Adipocyte (in vitro differentiated cells): ENCODE results near the gene GPR137.
A peak's percentile ranks its signal among the peaks of the same experiment; 100 is the strongest.
"Not testable (repeated sequence)": the region's sequence is repeated elsewhere in the genome, so short reads cannot be mapped to it uniquely, and the experiment has no call there.

ENCODE experiments used
- DNase-seq: peaks from one replicate; pipeline ENCODE4 v3.0.0-alpha.2; 2015; ENCODE audit warnings: low read depth
- H3K27me3 ChIP-seq: replicated peaks from 2 replicates; pipeline ENCODE4 v1.7.0; 2013; ENCODE audit warnings: mild to moderate bottlenecking, low read length, moderate library complexity; ENCODE audit not compliant: control insufficient read depth, insufficient read depth
- H3K36me3 ChIP-seq: 2 replicates; pipeline ENCODE4 v1.7.0; 2013; ENCODE audit warnings: low read length, mild to moderate bottlenecking, moderate library complexity; ENCODE audit not compliant: control insufficient read depth, insufficient read depth, severe bottlenecking
- H3K4me1 ChIP-seq: 2 replicates; pipeline ENCODE4 v1.7.0; 2013; ENCODE audit warnings: mild to moderate bottlenecking, low read length, moderate library complexity; ENCODE audit not compliant: control insufficient read depth, insufficient read depth
- H3K4me3 ChIP-seq: 2 replicates; pipeline ENCODE4 v1.7.0; 2013; ENCODE audit warnings: mild to moderate bottlenecking, low read length, moderate library complexity
- H3K9ac ChIP-seq: 2 replicates; pipeline ENCODE4 v1.7.0; 2013; ENCODE audit warnings: mild to moderate bottlenecking, low read length, moderate library complexity
- H3K9me3 ChIP-seq: 2 replicates; pipeline ENCODE4 v1.7.0; 2013; ENCODE audit warnings: mild to moderate bottlenecking, low read length, moderate library complexity; ENCODE audit not compliant: control insufficient read depth

The GPR137 gene

GRCh38 chr11:64303109-64304031, 17.7 kb downstream of the GPR137 start:
- H3K4me1 ChIP-seq: peaks cover 29% of the 10 kb centered on the region
- H3K4me3 ChIP-seq: no peak overlapping the region

GRCh38 chr11:64304032-64304315, 18.3 kb downstream of the GPR137 start:
- Histone ChIP-seq H3K4me3 (peak overlapping the region; percentile 86), H3K36me3 (no peaks in the 10 kb centered on the region), H3K9me3 (no peaks in the 10 kb centered on the region), H3K27me3 (peaks cover 9% of the 10 kb centered on the region), H3K9ac (peak overlapping the region; percentile 84), H3K4me1 (peaks cover 29% of the 10 kb centered on the region)
- DNase-seq: no peak

More at GRCh38 chr11:64303109-64304031, 17.7 kb downstream of the GPR137 start:
- DNase-seq: no peak
- Histone ChIP-seq H3K9ac (no peak overlapping the region), H3K27me3 (peaks cover 10% of the 10 kb centered on the region), H3K36me3 (no peaks in the 10 kb centered on the region), H3K9me3 (no peaks in the 10 kb centered on the region)

GRCh38 chr11:64304316-64305072, 18.8 kb downstream of the GPR137 start:
- Histone ChIP-seq H3K27me3 (peaks cover 9% of the 10 kb centered on the region), H3K4me1 (peaks cover 26% of the 10 kb centered on the region), H3K36me3 (no peaks in the 10 kb centered on the region), H3K4me3 (peak overlapping the region; percentile 86), H3K9me3 (no peaks in the 10 kb centered on the region), H3K9ac (peak overlapping the region; percentile 84)
- DNase-seq: peak; percentile 96

- Histone ChIP-seq H3K4me3 (peak within 1 kb of the TSS; percentile 93), H3K36me3 (no peaks in the 10 kb centered on the region)
- DNase-seq: peak; percentile 99
Observed at GRCh38 chr11:64305075-64305690, 19.5 kb downstream of the GPR137 start, which contains the start of gene ESRRA. TSS of gene ESRRA (plus strand) at chr11:64305524. CDS start at chr11:64307180, 1,656 bp downstream.

GRCh38 chr11:64305691-64306562, 20.3 kb downstream of the GPR137 start:
- H3K36me3 ChIP-seq: no peaks in the 10 kb centered on the region
- peak overlapping the region; percentile 92 for H3K9ac ChIP-seq
- H3K9me3 ChIP-seq: no peaks in the 10 kb centered on the region
- H3K4me1 ChIP-seq: peaks cover 14% of the 10 kb centered on the region
- H3K4me3 ChIP-seq: peak overlapping the region; percentile 93
- peak; percentile 37 for DNase-seq
- H3K27me3 ChIP-seq: no peaks in the 10 kb centered on the region

More at GRCh38 chr11:64305075-64305690, 19.5 kb downstream of the GPR137 start, which contains the start of gene ESRRA:
- Histone ChIP-seq H3K9ac (peak within 1 kb of the TSS; percentile 92), H3K27me3 (peaks cover 4% of the 10 kb centered on the region), H3K4me1 (peaks cover 20% of the 10 kb centered on the region), H3K9me3 (no peaks in the 10 kb centered on the region)

DNA sequence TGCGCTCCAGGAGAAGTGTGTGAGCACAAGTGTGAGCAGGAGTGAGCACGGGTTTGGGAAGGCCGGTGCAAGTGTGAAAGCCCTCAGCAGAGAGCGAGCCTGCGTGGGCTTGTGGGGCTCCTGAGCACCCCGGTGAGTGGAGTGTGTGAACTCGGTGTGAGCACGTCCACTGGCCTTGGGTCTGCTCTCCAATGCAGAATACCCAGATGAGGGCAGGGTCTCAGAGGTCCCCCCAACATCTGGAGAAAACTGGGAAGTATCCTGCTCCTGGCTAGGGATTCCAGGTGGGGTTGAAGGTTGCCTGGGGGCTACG, 20.9 kb downstream of the GPR137 start:
- H3K4me1 ChIP-seq: peaks cover 14% of the 10 kb centered on the region
- no peaks in the 10 kb centered on the region for H3K36me3 ChIP-seq
- no peaks in the 10 kb centered on the region for H3K27me3 ChIP-seq
- peak overlapping the region; percentile 92 for H3K9ac ChIP-seq
- H3K9me3 ChIP-seq: no peaks in the 10 kb centered on the region
- peak overlapping the region; percentile 93 for H3K4me3 ChIP-seq
- DNase-seq: no peak

- no peaks in the 10 kb centered on the region for H3K9me3 ChIP-seq
- H3K4me3 ChIP-seq: peak overlapping the region; percentile 93
- no peaks in the 10 kb centered on the region for H3K27me3 ChIP-seq
- peak overlapping the region; percentile 92 for H3K9ac ChIP-seq
- H3K36me3 ChIP-seq: no peaks in the 10 kb centered on the region
- DNase-seq: peak; percentile 31
- H3K4me1 ChIP-seq: peaks cover 14% of the 10 kb centered on the region
Observed at GRCh38 chr11:64306876-64307622, 21.4 kb downstream of the GPR137 start.

- DNase-seq, H3K27me3 ChIP-seq, H3K9me3 ChIP-seq, H3K4me3 ChIP-seq, H3K36me3 ChIP-seq, H3K9ac ChIP-seq: not testable (repeated sequence)
- H3K4me1 ChIP-seq: peaks cover 16% of the 10 kb centered on the region
Observed at GRCh38 chr11:64307795-64308194, 22.1 kb downstream of the GPR137 start.

- Histone ChIP-seq H3K4me3 (peak overlapping the region; percentile 75), H3K4me1 (peaks cover 30% of the 10 kb centered on the region), H3K27me3 (no peaks in the 10 kb centered on the region), H3K9ac (peak overlapping the region; percentile 87), H3K36me3 (peaks cover 22% of the 10 kb centered on the region), H3K9me3 (no peaks in the 10 kb centered on the region)
- no peak for DNase-seq
Observed at GRCh38 chr11:64312947-64313346, 27.3 kb downstream of the GPR137 start.

- no peaks in the 10 kb centered on the region for H3K27me3 ChIP-seq
- H3K4me1 ChIP-seq: peaks cover 30% of the 10 kb centered on the region
- H3K4me3 ChIP-seq: peak overlapping the region; percentile 75
- peaks cover 22% of the 10 kb centered on the region for H3K36me3 ChIP-seq
- DNase-seq: no peak
- H3K9ac ChIP-seq: peak overlapping the region; percentile 87
- H3K9me3 ChIP-seq: no peaks in the 10 kb centered on the region
Observed at GRCh38 chr11:64313491-64314145, 28.0 kb downstream of the GPR137 start.
